Activated CD4-positive, alpha-beta T cell treated with anti-CD3 and anti-CD28 coated beads, Interleukin-2, amount 50 U/mL, for 24 hours (primary cell): Measurements from ENCODE around the gene MRPS5.

ENCODE experiments used
- DNase-seq, 2 donors: peaks; one replicate each; pipeline ENCODE4 v3.0.0-alpha.2; 2020; ENCODE audit warnings: low read depth in 1 of 2, low spot score in 1 of 2

The MRPS5 gene

GRCh38 chr2:95091885-95092555 lies 29.6 kb downstream of the MRPS5 start:
- DNase-seq: no peak

DNA sequence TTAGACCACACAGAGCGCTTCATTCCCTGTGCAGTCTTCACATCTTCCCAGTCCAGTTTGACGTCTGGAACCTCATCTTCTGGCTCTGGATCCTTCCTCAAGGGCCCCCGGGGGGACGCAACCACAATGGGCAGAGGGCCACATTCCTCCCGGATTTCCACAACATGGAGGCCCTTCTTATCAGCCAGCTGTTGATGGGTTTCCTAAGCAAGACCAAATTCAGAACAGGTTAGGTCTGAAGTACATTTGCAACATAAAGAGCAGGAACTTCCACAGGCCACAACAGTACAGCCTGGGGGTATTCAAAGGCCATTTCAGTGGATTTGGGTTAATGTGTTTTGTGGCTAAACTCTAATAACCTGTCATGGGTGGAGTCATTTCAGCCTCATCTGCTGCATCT lies 34.2 kb downstream of the MRPS5 start:
- no peak for DNase-seq

DNA sequence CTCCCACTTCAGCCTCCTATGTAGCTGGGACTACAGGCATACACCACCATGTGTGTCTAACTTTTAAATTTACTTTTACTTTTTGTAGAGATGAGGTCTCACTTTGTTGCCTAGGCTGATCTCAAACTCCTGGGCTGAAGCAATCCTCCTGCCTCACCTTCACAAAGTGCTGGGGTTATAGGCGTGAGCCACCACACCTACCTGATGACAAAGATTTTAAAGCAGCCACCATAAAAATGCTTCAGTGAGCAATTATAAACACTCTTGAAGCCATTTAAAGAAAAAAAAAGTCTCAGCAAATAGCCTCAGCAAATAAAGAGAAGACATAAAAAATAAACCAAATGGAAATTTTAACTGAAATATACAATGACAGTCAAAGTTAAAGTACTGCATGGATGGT lies 35.6 kb downstream of the MRPS5 start:
- DNase-seq: no peak

- DNase-seq: no peak
These were observed 39.1 kb downstream of the MRPS5 start for GRCh38 chr2:95082477-95082876.

- DNase-seq: no peak
These were observed 42.4 kb downstream of the MRPS5 start for GRCh38 chr2:95079199-95079683.

DNA sequence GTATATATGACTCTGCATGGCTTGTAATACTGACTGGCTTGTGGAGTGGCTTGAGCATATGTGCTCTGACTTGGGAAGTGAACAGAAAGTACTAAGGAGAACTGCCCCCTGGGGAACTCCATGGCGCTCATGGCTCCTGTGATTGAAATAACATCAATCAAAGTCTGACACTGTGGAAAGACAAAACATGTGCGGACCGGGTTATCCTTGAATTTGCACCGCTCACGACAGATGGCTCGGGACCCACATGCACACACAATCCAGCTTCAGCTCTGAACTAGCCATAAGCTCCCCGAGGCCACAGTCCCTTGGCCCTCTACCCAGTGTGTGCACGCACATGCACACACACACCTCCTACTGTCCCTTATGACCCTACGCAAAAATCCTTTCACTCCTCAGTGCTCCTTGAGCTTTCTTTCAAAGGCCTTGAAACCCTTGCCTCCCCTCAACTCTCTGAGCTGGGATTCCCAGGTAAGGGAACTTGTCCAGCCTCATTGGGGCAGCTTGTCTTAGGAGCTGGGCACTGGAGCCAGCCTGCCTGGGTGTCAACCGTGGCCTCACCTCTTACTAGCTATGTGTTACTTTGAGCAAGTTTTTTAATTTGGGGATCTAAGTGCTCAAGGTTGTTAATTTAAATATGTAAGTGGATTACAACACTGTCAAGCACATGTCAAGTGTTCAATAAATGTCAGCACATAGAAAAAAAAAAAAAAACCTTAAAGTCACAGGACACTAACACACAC lies 43.6 kb downstream of the MRPS5 start:
- DNase-seq: no peak

GRCh38 chr2:95077530-95077825 lies 44.1 kb downstream of the MRPS5 start:
- DNase-seq: no peak

- peak; percentile 72 to 73 for DNase-seq
These were observed 44.7 kb downstream of the MRPS5 start for GRCh38 chr2:95076705-95077529.

GRCh38 chr2:95075440-95076132 lies 46.0 kb downstream of the MRPS5 start:
- DNase-seq: no peak

DNA sequence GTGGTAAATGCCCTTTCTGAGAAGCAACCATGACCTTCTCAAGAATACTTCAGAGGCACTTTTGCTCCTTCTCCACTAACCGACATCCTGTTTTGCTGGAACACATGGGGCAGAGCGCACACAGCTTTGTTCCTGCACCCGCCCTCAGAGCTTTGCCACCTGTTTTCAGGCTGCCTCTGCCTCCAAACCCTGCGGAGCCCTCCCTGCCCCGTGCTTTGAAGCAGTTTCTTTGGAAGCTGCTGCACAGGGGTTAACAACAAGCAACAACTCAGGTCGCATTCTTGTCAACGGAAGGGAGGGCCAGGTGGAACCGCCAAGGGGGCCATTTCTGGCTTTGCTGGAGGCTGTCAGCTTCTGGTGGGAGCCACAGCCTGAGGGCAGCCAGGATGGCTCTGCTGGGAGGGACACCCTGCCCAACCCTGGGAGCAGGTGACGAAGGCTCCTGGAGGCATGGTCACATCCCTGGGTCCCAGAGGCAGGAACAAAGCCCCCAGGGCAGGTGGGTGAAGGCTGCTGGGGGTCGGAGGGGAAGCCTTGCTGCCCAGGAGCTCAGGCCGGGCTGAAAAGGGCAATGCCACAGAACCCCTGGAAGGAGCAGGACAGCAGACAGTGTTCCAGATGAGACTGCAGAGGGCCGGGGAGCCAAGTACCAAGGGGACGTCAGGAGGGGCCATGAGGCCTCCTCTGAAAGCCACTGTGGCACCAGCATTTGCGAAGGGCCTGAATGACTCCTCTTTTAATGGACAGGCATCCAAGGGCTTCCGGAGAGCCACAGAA lies 46.8 kb downstream of the MRPS5 start:
- DNase-seq: peak in 1 of 2 donors; percentile 46

DNA sequence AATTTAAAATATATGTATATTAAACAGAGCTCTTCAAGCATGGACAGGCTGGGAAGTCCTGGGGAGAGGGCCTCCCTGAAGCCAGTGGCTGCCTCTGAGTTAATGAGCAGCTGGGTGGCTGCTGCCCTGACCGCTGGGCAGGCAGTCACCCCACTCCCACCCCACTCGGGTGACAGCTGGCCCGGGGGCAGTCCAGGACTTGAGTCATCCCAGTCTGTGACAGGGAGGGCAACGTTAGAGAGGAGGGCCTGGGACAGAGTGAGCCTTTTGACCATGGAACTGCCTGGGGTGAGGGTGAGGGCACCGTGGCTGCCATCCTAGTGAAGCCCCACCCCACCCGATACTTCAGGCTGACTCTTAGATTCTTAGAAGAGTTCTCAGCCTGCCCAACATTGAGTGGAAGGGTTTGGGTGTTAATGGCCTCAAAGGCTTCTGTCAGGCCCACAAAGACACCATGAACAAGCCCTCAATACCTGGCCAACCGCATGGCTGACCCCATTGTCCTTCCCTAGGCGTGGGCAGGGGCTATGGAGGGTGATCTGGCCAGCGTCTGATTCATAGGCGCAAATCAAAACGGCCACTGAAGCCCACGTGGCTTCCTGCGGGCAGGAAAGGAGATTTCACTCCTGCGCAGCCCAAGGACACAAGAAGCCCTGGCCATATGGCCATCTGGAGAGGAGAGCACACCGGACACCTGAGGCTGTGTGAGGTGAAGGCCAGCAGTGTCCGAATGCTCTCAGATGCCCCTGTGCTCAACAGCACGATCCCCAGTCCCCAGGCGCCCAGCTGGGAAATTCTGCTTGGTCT lies 47.5 kb downstream of the MRPS5 start:
- DNase-seq: no peak

DNA sequence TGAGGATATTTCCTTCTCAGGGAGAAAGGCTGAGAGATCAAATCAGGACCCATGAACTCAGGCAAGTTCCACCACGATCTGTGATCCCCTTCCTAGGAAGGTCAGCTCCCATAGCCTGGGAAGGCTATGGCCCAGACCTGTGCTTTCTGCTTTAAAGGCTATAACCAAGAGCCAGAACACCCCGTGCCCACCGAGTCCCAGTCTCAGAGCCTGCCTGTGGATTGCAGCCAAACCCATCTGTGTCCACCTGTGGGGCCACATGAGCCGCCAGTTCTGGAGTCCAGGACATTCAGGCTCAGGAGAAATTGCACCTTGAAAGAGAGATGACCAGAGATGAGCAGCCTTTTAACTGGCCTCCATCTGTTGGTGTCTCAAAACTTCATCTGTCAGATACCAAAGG lies 49.2 kb downstream of the MRPS5 start:
- DNase-seq: no peak

DNA sequence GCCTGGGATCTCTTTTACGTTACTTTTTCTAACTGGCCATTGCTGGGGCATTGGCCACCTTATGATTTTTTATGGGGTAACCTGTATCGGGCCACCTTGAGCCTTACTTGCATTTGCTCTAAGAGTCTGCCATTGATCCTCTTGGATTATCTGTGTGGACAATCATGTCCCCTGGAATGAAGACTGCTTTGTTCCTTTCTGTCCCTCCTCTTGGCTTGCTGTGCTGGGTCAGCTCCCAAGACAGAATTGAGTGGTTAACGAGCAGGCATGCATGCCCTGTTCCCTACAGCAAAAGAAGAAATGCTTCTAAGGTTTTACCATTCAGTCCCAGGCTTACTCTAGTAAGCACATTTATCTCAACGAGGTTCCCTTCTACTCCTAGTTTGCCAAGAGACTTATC lies 49.8 kb downstream of the MRPS5 start:
- no peak for DNase-seq

GRCh38 chr2:95069465-95069864 lies 52.1 kb downstream of the MRPS5 start:
- no peak for DNase-seq

DNA sequence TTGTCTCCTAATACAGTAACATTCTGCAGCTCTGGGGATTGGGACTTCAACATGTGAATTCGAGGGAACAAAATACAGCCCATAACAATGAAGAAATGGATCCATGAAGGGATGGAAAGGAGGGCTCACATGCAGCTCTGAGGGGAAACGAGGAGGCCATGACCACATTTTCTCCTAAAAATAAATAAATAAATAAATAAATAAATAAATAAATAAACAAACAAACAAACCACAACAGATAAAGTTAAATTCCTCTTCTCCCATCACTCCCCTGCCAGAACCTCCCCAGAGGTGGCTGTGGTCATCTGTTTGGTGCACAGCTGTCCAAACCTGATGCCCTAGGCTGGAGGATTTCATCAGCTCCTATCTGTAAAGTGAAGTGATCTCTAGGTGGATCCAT lies 53.4 kb downstream of the MRPS5 start:
- DNase-seq: no peak

DNA sequence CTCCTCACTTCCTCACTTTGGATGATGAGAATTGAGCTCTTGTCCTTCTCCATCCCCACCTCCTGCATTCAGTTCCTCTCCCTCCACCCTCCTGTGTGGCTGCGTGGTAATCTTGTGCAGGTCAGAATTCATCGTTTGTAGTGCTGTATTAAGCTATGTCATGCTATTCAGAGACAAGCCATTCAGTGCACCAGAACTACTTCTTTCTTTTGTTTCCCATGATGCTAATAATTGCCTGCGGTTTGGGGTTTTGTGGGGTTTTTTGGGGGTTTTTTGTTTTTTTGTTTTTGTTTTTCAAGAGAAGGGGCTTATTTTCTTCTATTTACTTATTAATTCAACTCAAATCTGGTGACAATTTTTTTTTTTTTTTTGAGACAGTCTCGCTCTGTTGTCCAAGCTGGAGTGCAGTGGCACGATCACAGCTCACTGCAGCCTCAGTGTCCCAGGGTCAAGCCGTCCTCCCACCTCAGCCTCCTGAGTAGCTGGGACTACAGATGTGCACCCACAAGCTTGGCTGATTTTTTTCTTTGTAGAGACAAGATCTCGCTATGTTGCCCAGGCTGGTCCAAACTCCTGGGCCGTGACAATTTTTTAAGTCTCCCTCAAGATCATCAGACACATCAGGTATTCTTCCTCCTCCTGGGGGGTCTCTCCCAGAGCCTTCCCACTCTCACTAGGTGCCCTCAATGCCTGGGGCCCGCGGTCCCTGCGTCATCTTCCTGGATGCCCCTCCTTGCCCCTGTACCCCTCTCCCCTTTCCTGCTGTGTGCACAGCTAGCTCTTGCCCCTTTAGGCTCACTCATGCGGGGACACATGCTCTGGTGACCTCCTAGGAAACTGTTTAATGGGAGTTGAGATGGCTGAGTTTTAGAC lies 58.3 kb downstream of the MRPS5 start:
- DNase-seq: no peak

GRCh38 chr2:95062242-95063085 lies 59.1 kb downstream of the MRPS5 start:
- no peak for DNase-seq

DNA sequence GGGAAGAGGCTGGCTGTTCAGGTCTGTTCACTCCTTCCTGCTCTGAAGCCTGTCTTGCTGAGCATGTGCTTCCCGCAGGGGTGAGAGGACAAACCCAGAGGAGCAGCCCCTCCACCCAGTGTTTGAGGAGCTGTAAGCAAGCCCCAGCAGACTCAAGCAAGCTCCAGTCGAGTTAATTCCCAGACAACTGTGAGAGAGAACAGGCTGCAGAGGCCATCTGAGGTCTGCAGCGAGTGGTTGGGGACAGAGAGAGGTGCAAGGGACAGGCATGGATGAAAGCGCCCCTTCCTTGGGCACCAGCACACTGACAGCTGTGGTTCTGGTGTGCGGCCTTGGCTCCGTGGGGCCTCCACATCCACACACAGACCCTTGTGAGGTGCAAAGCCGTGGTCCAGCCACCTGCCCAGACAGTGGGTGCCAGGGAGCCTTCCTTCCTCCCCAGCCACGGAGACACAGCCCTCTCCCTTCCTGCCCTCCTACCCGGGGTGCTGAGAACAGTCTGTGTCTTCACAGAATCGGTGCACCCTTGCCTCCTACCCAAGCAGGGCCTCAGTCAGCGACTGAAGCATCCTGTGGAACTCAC lies 59.9 kb downstream of the MRPS5 start:
- no peak for DNase-seq
